HG03025 (cell line): ENCODE results near the gene TRAPPC5.

ENCODE experiments used
- ATAC-seq: cut with Tn5 transposase; IDR thresholded peaks from one replicate; pipeline ENCODE4 v1.9.1; 2021; ENCODE audit warnings: mild to moderate bottlenecking, moderate library complexity; ENCODE audit not compliant: unreplicated experiment, low FRiP score

TRAPPC5 gene

GRCh38 chr19:7729831-7730285 lies 49.2 kb downstream of the TRAPPC5 start:
- ATAC-seq: no peak

DNA sequence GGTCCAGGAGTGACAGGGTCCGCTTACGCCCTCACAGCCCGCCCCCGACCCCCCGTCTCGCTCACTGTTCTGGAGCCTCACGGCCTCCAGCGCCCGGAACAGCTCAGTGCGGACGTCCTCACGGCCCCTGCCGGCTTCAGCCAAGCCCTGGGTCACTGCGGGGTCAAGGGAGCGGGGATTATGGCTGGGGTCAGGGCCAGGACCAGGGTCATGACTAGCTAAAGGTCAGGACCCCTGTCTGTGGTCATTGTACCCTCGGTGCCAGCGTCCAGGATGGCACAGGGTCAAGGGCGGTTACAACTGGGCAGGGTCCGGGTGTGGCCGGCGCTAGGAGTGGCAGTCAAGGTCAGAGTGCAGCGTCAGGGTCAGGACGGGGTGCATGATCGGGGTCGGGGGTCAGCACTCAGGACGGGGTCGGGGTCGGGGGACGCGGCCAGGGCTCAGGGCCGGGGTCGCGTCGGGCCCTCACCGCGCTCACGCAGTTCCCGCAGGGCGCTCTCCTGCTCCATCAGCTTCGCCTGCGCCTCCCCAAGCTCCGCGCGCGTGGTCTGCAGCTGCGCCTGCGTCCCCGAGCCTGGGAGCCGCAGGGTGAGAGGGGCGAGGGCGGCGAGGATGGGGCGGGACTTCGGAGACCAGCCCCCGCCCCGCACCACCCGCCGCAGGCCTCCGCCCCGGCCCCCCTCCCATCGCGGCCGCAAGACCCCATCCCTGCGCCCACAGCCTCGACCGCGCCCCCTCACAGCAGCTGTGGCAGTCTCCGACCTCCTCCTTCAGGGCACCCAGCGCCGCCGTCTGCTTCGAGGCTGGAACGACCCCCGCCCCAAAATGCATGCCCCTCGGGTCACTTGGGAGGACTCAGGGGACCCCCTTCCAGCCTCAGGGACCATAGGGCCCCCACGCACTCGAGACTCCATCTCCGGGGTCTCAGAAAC lies 49.9 kb downstream of the TRAPPC5 start:
- no peak for ATAC-seq

DNA sequence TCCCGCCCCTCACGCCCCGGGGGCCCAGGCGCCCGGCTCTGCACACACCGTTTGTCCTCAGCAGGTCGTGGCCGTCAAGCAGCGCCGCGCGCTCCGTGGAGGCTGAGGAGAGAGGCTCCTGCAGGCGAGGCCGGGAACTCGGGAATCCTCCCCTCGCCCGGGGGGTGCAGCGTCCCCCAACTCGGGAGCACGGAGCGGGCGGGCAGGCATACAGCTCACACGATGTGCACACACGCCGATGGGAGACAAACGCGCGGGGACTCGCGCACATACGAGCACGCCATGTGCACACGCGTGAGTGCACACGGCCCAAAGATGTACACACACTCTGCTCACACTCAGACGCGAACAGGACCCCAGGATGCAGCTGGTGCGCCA lies 50.6 kb downstream of the TRAPPC5 start:
- no peak for ATAC-seq

DNA sequence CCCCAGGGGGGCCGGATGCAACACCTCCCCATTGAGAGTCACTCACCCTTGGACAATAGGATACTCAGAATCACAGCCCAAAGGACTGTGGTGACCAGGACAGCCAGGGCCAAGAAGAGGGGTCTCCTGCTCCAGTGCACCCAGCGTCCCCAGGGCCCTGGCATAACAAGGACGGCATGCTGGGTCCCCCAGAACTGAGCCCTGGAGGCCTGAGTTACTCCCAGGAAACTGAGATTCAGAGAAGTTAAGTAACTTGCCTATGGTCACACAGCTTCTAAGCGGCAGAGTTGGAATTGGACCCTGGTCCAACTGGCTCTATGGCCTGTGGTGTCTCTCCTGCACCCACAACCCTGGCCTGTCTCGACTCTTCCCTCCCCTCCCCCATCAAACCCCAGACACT lies 51.0 kb downstream of the TRAPPC5 start:
- no peak for ATAC-seq

- no peak for ATAC-seq
Observed at GRCh38 chr19:7732045-7732444, 51.4 kb downstream of the TRAPPC5 start, which contains the start of gene CLEC4G. TSS of gene CLEC4G (minus strand) at chr19:7732110. CDS start at chr19:7732102, 8 bp downstream.

DNA sequence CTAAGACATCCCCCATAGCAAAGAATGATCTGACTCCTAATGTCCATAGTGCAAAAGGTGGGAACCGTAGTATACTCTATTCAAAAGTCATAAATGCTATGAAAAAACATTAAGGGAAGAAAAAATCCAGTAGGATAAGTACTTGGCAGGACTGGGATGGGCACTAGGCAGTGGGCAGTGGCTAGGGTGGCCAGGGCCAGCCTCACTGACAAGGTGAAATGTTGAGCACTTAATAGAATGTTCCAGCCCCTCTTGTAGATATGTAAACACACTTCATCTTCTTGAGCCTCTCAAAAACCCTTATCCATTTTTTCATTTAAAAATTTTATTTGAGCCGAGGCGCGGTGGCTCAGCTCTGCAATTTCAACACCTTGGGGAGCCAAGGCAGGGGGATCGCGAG lies 52.7 kb downstream of the TRAPPC5 start:
- no peak for ATAC-seq

- no peak for ATAC-seq
Observed at GRCh38 chr19:7734220-7735203, 53.9 kb downstream of the TRAPPC5 start.

DNA sequence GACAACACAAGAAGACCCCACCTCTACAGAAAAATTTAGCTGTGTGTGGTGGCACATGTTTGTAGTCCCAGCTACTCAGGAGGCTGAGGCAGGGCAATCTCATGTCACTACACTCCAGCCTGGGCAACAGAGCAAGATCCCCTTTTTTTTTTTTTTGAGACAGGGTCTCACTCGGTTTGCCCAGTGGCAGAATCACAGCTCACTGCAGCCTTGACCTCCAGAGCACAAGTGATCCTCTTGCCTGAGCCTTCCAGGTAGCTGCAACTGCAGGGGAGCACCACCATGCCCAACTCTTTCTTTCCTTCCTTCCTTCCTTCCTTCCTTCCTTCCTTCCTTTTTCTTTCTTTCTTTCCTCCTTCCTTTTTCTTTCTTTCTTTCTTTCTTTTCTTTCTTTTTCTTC lies 55.5 kb downstream of the TRAPPC5 start:
- ATAC-seq: no peak

DNA sequence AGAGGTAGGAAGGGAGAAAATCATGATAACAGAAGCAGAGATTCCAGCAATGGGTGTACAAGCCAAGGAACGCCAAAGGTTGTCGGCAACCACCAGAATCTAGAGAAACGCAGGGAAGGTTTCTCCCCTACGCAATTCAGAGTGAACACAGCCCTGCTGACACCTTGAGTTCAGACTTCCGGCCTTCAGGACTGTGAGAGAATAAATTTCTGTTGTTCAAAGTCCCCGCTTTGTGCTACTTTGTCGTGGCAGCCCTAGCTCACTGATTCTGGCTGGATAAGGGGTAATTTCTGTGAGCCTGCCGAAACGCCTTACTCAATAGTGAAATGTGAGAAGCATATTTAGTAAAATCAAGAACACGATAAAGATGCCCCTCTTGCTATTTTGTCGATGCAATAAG lies 56.6 kb downstream of the TRAPPC5 start:
- ATAC-seq: no peak
